GM12891 (cell line): ENCODE results near the gene SPIN1.

Source experiments
- POLR2A ChIP-seq: IDR thresholded peaks from 2 replicates; pipeline ENCODE4 v1.6.1; 2011; ENCODE audit warnings: low read depth, low read length, control low read depth
- SPI1 ChIP-seq: IDR thresholded peaks from 2 replicates; pipeline ENCODE4 v1.6.1; 2011; ENCODE audit warnings: low read depth, low read length, control low read depth

- TF ChIP-seq POLR2A, result no peak
- no peak for TF ChIP-seq SPI1
These were observed 46.0 kb upstream of the SPIN1 start for GRCh38 chr9:88342246-88342645.
